ENCODE data around the gene C2orf72. TPM values are rescaled to one million over a fixed set of nuclear protein-coding genes. Genes with fewer than 3 reads are reported as not detected.

The C2orf72 gene
- total and polyA plus RNA-seq, 2 donors (not counting 3 experiments of a cell fraction or from before 2014, with no cell fraction given) = 0.01 to 0.11 TPM

- no peaks in the 10 kb centered on the region for H3K4me1 ChIP-seq (ENCODE audit: control insufficient read depth, extremely low read depth, insufficient read depth, low read length)
- H2AFZ ChIP-seq (ENCODE audit: low read depth, low read length) = no peak overlapping the region
- H4K20me1 ChIP-seq (replicated peaks; ENCODE audit: control insufficient read depth, extremely low read depth, insufficient read depth, low read length) = no peaks in the 10 kb centered on the region
- BruUV-seq (replicated peaks) = no TSS peak
- H3K36me3 ChIP-seq (ENCODE audit: control insufficient read depth in 2 of 2, extremely low read depth in 1 of 2, insufficient read depth in 2 of 2, low read length in 2 of 2) = no peaks in the 10 kb centered on the region
- H3K27ac ChIP-seq (ENCODE audit: insufficient read depth, low read depth, low read length) = no peak overlapping the region
- H3K9ac ChIP-seq (replicated peaks; ENCODE audit: extremely low read depth, insufficient read depth, low read length) = no peak overlapping the region
- H3K9me1 ChIP-seq (replicated peaks; ENCODE audit: control insufficient read depth, extremely low read depth, insufficient read depth, low read length) = no peaks in the 10 kb centered on the region
- H3K27me3 ChIP-seq (ENCODE audit: control insufficient read depth in 2 of 2, insufficient read depth in 2 of 2, low read length in 2 of 2) = peaks cover 4 to 6% of the 10 kb centered on the region in 2 experiments
- H3K9me3 ChIP-seq (replicated peaks; ENCODE audit: control insufficient read depth, insufficient read depth, low read length) = no peaks in the 10 kb centered on the region
- H3K4me2 ChIP-seq (ENCODE audit: insufficient read depth, low read length) = no peak overlapping the region
- CTCF ChIA-PET = interaction anchor here (1.2 kb wide), 1 partner anchor 28 kb away, joined by 3 read pairs; no protein-coding TSS in a partner anchor
- POLR2A ChIA-PET = no interaction called here
- TF ChIP-seq MYC (IDR thresholded peaks at IDR 0.05; ENCODE audit: low read depth, low read length) = no peak
- no peak for TF ChIP-seq POLR2AphosphoS5 (IDR thresholded peaks at IDR 0.05; ENCODE audit: insufficient read depth, low read depth, low read length)
- TF ChIP-seq EZH2 (IDR thresholded peaks at IDR 0.05; ENCODE audit: borderline replicate concordance, low read depth, low read length, severe bottlenecking) = no peak
- TF ChIP-seq CTCF (IDR thresholded peaks at IDR 0.05; ENCODE audit: extremely low read depth in 1 of 2, insufficient read depth in 1 of 2, low read depth in 1 of 2, low read length in 2 of 2) = no peak
- TF ChIP-seq MAX (IDR thresholded peaks at IDR 0.05; ENCODE audit: insufficient read depth, insufficient read length) = no peak
- TF ChIP-seq FOS (IDR thresholded peaks at IDR 0.05; ENCODE audit: borderline replicate concordance, insufficient read depth, low read length) = no peak
- TF ChIP-seq JUN (IDR thresholded peaks at IDR 0.05; ENCODE audit: borderline replicate concordance, insufficient read depth, insufficient read length, low read depth) = no peak
- TF ChIP-seq GATA2 (IDR thresholded peaks at IDR 0.05; ENCODE audit: insufficient read depth, insufficient read length, low read depth, low read length) = no peak
- no peak for TF ChIP-seq POLR2A (IDR thresholded peaks at IDR 0.05; ENCODE audit: low read depth, low read length)
- intact Hi-C loops (cut with micrococcal nuclease) (no loop called here), dilution Hi-C loops (cut with MboI; ENCODE audit: extremely low pct_ligation_motif_present, low sequenced_read_pairs) (no loop called here)
- DNase-seq (ENCODE audit: low read depth, low spot score) (no peak), FAIRE-seq (no peak)
- H3K4me3 ChIP-seq (replicated peaks in 1 of 3; ENCODE audit: insufficient read depth in 1 of 3, low read depth in 1 of 3, low read length in 3 of 3) = no peak overlapping the region
- no peaks in the 10 kb centered on the region for H3K79me2 ChIP-seq (ENCODE audit: control insufficient read depth, insufficient read depth, low read length)
Measured at GRCh38 chr2:231015478-231015877, 21.8 kb upstream of the C2orf72 start.

Measured in endothelial cell of umbilical vein (primary cell).